OCI-M2 (cell line): ENCODE results near the gene SEMA3F.

Experiments used
- DNase-seq: peaks from one replicate; lab custom pipeline; 2025; ENCODE audit not compliant: unreplicated experiment; lab: John Stamatoyannopoulos, UW

SEMA3F gene

DNA sequence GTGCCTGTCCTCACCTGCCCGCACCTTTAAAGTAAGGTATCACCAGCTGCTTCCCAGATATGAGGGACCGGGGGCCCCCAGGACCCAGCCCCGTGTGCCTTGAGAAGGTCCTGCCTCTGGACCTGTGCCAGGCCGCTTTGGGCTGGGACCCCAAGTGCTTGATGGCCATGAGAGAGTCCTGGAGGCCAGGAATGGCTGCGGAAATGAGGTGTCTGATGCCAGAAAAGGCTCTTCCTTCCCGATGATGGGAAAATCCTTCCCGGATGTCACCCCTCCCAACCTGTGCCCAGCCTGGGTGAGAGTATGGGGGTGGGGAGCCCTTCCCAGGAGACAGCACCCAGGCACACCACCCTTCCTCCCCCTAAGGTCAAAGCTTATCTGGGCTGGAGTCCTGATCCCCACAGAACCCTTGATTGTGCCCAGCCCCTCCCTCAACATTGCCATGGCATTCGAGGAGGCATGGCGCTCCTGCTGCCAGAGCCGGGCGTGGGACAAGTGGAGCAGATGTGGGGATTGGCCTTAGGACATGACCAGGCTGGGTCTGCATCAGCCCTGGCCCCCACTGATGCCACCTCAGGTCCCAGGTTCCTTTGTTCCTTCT lies 14.2 kb downstream of the SEMA3F start:
- DNase-seq = no peak

DNA sequence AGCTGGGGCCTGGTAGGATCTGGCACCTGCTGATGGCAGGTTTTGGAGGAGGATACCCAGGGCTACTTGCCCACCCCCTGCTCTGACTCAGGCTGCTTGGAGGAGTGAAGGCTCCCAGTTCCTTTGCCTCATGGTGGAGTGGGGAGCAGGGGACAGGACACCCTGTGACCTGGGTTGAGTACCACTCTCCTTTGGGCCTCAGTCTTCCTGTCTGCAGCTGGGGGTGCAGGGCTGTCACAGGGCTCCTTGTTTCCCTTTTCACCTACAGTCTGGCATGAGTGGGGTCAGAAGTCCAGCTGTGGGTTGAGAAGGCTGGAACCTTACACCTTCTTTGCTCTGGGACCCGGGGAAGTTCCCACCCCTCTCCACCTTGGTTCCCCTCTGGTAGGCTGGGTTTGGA lies 14.7 kb downstream of the SEMA3F start:
- DNase-seq = no peak

DNA sequence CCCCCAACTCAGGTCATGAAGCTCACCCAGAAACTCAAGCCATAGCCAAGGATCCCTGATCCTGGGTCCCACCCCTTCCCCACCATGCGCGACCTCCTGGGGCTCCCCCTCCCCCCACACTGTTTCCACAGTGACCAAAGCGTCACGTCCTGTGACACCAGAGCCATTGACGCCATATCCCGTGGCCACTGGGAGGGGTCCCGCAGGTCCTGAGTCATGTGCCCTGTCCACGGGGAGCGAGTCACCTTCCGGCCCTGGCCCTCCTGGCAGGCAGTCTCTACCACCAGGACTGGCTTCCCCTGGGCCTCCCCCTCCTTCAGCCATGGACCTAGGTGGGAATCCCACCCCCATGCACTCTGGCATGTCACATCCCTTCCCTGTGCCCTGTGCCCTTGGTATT lies 15.6 kb downstream of the SEMA3F start:
- no peak for DNase-seq

DNA sequence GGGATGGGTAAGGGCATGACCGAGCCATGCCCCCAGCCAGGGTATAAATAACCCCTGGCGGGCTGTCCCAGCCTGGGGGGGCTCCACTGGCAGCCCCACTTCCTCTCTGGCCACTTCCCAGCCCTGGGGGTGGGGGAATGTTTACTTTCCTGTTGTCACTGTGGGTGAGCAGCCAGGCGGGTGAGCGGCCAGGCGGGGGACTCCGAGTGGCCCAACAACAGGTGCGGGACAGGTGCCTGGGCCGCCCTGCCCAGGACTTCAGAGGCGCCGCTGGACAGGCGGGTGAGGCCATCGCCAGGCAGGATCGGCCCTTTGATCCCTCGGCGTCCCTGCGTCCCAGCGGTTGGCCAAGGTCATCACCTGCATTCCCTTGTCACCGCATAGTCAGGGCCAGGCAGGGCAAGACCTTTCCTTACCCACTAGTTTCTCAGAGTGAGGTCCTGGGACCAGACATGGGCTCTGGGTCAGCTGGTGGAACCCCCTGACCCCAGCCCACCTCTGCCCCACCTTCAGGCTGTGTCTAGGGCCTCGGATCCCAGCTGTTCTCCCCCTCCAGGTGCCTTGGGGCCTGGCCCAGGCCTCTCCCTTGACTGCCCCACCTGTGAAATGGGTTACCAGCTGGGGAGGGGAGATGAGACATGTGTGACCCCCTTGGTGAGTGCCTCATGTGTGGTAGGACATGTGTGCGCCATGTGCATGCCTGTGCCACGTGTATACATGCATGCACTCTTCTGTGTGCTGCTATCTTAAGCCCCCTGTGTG lies 16.6 kb downstream of the SEMA3F start:
- no peak for DNase-seq

DNA sequence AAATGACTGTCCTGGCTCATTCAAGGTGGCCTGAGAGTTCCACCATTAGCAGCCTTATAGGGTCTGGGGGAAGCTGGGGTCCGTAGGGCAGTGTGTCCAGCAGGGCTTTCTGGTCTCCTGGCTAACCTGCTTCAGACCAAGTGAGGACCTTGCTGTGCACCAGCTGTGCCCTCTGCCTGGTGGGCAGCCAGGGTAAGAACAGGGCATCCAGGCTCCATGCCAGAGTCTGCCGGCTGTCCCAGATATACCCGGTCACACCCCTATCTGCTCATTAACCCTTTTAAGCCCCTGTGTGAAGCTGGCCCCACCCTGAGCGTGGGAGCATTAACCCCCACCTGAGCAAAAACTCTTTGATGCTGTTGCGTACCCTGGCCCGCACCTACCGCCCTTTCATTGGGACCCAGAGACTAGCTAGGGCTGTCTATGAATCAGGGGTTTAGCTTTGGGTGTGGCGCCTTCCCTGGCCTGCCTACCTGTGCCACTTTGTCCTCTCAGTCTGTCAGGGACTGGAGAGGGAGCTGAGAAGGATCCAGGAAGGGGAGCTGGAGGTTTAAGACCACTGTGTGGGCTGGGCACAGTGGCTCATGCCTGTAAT lies 17.6 kb downstream of the SEMA3F start:
- DNase-seq = no peak

DNA sequence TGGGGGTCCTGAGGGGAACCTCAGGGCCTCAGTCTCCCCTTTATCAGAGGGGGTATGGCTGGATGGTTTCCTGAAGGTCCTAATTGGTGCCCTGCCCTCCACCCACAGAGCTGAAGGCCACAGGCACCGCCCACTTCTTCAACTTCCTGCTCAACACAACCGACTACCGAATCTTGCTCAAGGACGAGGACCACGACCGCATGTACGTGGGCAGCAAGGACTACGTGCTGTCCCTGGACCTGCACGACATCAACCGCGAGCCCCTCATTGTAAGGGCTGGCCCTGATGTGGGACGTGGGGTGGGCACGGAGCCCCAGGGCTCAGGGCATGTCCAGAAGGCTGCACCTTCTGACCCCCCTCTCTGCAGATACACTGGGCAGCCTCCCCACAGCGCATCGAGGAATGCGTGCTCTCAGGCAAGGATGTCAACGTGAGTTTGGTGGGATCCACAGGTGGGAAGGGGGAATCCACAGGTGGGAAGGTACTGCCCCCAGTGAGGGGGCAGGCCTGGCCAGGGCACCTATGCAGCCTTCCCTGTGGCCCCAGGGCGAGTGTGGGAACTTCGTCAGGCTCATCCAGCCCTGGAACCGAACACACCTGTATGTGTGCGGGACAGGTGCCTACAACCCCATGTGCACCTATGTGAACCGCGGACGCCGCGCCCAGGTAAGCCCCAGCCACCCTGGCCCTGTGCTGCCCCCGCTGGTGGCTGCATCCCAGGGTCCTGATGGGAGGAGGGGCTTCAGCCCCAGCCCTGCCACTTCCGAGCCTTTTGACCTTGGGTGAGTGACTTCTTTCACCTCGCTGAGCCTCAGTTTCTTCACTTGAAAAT lies 18.8 kb downstream of the SEMA3F start:
- no peak for DNase-seq

DNA sequence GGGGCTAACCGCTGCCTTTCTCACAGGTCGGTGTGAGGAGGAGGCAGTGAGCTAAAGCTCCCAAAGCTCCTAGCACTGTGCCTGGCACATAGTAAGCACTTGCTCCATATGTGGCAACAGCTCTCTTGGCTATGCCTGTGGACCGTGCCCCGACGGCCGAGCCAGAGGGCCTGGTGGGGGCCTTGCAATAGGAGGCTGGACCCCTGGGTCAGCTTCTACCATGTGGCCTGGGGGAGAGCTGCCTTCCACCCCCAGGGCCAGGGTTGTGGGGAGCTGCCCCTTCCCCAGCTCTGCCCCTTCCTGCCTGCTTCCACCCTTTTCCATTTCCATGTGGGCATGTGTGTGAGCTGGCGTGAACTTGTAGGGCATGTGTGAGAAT lies 19.4 kb downstream of the SEMA3F start:
- no peak for DNase-seq

DNA sequence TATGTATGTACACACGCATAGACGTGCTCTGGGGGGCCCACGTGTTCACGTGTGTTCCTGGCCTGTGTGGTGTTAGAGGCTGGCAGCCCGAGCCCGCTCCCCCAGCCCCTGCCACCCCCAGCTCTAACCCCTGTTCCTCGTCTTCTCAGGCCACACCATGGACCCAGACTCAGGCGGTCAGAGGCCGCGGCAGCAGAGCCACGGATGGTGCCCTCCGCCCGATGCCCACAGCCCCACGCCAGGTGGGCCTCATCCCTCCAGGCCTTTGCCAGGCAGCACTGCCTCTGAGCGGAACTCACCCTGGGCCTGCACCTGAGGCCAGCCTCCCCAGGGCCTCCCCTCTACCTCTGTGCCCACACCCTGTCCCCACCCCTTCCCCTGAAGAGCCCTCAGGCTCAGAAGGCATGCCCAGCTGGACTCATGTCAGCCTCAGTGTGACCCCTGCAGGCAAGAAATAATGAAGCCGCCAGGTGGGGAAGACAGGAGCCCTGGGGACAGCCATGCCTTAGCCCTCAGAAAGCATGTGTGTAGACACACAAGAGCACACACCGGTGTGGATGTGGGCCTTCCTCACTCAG lies 19.9 kb downstream of the SEMA3F start:
- DNase-seq = no peak

DNA sequence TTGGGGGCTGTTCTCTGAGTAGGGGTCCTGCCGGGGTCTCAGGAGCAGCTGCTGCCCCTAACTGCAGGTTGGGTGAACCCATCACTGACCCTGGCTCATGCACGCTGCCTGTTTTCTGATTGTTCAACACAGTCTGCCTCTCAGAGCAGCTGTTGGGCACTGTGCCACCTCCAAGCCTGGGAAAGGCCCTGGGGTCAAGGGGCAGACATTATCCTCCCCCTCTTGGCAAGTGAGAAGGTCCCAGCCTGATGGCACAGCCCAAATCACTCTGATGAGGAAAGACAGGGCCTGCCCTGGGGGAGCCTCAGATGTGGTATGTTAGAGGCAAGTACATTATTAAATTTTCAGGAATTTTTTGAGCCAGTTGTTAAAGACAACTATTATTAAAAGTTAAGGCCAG lies 22.2 kb downstream of the SEMA3F start:
- DNase-seq = no peak

DNA sequence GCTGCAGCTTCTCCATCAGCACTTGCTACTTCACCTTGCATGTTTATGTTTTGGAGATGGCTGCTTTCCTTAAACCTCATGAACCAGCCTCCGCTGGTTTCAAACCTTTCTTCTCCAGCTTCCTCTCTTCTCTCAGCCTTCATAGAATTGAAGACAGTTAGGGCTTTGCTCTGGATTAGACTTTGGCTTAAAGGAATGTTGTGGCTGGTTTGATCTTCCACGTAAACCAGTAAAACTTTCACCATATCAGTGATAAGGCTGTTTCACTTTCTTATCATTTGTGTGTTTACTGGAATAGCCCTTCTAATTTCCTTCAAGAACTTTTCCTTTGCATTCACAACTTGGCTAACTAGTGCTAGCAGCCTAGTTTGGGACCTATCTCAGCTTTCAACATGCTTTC lies 24.6 kb downstream of the SEMA3F start:
- no peak for DNase-seq

DNA sequence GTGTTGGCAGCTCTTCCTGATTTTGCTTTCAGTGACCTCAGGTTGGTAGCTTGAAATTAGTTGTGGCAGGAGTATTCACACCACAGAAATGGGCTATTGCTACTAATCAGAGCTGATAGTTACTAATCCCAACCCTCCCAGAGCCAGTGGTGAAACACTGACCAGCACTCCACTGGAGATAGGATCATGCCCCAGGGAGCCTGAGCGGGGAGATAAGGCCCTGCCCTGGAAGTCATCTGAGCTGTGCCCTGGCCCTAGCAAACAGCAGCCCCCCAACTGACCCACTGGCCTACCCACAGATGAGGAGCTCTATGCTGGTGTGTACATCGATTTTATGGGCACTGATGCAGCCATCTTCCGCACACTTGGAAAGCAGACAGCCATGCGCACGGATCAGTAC lies 26.9 kb downstream of the SEMA3F start:
- no peak for DNase-seq

DNA sequence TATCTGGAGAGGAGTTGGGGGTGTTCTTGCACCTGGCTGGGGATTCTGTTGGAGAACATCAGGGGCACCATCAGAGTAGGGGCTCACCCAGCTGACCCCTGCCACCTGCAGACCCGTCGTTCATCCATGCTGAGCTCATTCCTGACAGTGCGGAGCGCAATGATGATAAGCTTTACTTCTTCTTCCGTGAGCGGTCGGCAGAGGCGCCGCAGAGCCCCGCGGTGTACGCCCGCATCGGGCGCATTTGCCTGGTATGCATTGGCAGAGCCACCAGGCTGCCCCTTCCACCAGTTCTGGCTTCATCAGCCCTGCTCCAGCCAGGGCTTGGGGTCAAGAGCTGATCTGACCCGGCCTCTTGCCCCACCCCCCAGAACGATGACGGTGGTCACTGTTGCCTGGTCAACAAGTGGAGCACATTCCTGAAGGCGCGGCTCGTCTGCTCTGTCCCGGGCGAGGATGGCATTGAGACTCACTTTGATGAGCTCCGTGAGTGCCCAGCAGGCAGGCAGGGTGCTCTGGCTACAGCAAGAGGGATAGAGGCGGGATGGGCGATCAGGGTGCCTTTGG lies 27.5 kb downstream of the SEMA3F start:
- no peak for DNase-seq

DNA sequence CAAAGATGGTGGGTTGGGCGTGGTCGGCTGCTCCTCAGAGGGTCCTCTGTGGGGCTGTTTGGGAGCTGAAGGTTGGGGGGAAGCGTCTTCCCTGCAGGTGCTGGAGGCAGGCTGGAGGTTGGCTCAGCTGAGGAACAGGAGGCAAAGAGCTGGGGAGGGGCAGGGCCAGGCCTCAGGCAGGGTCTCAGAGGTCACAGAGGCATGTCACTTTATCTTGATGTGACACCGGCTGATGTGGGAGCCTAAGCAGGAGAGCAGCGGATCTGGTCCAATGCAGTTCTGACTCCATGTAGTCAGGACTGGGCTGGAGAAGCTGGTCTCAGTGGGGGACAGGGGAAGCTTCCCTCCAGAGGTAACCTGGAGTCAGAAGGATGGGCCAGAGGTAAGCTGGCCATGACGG lies 28.6 kb downstream of the SEMA3F start:
- DNase-seq = no peak

DNA sequence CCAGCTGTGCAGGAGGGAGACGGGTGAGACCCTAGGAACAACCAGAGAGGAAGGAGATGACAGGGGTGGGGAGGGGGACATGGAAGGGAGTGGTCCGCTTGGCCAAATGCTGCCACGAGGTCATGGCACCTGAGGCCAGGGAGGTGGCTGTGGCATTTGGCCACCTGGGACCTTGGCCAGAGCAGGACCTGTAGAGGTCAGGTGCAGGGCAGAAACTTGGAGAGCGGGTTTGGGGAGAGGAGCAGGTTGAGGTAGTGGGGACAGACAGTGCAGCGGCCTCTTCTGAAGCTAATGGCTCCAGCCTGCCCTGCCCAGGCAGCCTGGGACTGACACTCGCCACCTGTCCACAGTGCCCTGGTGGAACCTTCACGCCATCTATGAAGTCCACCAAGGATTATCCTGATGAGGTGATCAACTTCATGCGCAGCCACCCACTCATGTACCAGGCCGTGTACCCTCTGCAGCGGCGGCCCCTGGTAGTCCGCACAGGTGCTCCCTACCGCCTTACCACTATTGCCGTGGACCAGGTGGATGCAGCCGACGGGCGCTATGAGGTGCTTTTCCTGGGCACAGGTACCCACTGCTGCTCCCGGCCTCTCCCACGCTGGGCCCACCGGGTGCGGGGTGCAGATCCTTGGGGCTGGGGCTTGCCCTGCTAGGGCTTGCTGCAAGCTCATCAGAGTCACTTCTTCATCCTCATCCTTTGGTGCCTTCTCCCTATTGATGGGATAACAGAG lies 29.3 kb downstream of the SEMA3F start:
- no peak for DNase-seq

DNA sequence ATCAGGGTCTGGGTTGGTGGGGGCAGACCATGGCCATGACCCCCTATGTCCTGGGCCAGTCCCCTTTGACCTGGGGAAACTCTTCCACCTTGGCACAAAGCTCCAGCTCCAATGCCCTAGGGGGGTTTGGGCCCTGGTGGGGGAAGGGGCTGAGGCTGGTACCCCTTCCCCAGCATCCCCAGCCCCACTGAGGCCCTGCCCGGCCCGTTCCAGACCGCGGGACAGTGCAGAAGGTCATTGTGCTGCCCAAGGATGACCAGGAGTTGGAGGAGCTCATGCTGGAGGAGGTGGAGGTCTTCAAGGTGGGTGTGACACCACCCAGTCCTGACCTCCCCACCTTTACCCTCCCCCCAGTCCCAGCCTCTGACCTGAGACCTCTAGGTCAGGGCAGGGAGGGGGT lies 30.1 kb downstream of the SEMA3F start:
- no peak for DNase-seq

DNA sequence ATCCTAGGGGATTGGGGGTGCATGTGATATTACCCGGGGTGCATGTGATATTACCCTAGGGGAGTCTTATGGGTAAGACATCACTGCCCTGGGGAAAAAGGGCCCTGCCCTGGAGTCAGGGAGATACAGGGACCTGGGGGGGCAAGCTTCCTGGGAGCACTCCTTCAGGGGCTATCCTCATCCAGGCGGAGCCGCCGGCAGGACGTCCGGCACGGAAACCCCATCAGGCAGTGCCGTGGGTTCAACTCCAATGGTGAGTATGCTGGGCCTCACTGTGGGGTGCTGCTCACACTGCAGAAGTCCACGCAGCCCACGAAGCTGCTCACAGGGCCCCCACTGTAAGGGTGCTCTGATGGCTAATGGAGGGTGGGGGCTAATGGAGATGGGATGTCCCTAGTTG lies 31.0 kb downstream of the SEMA3F start:
- DNase-seq = no peak

DNA sequence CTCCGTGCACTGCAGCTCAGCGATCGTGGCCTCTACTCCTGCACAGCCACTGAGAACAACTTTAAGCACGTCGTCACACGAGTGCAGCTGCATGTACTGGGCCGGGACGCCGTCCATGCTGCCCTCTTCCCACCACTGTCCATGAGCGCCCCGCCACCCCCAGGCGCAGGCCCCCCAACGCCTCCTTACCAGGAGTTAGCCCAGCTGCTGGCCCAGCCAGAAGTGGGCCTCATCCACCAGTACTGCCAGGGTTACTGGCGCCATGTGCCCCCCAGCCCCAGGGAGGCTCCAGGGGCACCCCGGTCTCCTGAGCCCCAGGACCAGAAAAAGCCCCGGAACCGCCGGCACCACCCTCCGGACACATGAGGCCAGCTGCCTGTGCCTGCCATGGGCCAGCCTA lies 32.6 kb downstream of the SEMA3F start:
- DNase-seq = no peak

DNA sequence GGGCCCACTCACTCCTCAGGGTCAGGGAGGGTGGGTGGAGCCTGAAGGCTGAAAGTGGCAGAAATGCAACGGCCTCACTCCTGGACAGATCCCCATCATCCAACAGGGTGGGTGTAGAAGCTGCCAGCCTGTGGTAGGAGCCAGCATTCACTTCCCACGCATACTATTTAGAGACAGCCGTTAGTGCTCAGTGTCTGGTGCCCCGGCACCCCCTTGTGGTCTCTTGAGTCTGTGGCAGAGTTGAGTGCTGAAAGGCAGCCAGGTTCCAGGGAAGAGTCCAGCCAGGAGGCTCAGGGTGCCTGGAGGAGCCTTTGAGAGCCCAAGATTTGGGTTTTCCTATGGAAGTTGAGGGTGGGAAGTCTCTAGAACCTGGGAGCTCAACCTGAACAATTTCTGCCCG lies 34.1 kb downstream of the SEMA3F start:
- no peak for DNase-seq

DNA sequence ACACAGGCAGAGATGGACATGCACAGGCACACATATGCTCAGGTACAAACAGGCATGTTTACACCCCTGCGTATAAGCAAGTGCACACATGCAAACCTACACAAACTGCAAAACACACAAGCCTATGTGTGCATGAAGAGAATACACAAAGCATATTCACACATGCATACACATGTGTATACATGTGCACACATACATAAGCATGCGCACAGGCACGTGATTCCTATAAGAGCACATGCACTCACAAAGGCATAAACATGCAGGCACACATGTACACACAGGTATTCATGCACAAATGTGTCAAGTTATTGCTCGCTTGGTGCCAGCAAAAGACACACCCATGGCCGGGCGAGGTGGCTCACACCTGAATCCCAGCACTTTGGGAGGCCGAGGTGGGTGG lies 34.9 kb downstream of the SEMA3F start:
- DNase-seq = no peak

DNA sequence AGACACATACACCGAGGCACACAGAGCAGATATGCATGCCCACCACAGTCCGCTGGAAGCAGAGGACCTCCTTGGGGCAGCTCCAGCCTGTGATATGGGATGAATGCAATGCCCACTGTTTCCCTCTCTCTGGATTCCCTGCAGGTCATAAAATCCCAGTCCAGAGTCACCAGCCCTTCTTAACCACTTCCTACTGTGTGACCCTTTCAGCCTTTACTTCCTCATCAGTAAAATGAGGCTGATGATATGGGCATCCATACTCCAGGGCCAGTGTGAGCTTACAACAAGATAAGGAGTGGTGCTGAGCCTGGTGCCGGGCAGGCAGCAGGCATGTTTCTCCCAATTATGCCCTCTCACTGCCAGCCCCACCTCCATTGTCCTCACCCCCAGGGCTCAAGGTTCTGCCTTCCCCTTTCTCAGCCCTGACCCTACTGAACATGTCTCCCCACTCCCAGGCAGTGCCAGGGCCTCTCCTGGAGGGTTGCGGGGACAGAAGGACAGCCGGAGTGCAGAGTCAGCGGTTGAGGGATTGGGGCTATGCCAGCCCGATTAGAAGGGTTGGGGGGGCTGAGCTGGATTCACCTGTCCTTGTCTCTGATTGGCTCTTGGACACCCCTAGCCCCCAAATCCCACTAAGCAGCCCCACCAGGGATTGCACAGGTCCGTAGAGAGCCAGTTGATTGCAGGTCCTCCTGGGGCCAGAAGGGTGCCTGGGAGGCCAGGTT lies 36.0 kb downstream of the SEMA3F start, which contains the start of gene GNAT1:
GNAT1 (plus strand) TSS at position 675 of the 725 bp plus-strand sequence. CDS start 116 bp downstream, outside the sequence.
- no peak for DNase-seq
